Kidney epithelial cell (primary cell): ENCODE data around the gene RAB7A. TPM values are rescaled to one million over a fixed set of nuclear protein-coding genes. Genes with fewer than 3 reads are reported as not detected.
"Not testable (repeated sequence)": the region's sequence is repeated elsewhere in the genome, so short reads cannot be mapped to it uniquely, and the experiment has no call there.

Experiments
- DNase-seq: peaks from one replicate; pipeline ENCODE4 v3.0.0-alpha.2; 2010; ENCODE audit warnings: low read depth
- H3K27me3 ChIP-seq: 2 replicates; pipeline ENCODE4 v1.6.0; 2011; ENCODE audit warnings: low read length; ENCODE audit not compliant: control insufficient read depth, insufficient read depth
- H3K36me3 ChIP-seq: 2 replicates; pipeline ENCODE4 v1.5.1; 2011; ENCODE audit warnings: low read length; ENCODE audit not compliant: control insufficient read depth, insufficient read depth
- H3K4me3 ChIP-seq: 2 replicates; pipeline ENCODE4 v1.5.1; 2011; ENCODE audit warnings: low read depth, mild to moderate bottlenecking, control low read depth, low read length
- CTCF ChIP-seq: IDR thresholded peaks from 2 replicates; pipeline ENCODE4 v1.5.1; 2011; ENCODE audit warnings: mild to moderate bottlenecking, moderate library complexity, low read length, control low read depth, inconsistent platforms; ENCODE audit not compliant: insufficient read depth, poor library complexity, severe bottlenecking
- total RNA-seq: library from RNA; depleted of rRNA; stranded (reverse); fragments of >200 nt; gene quantifications from 2 replicates; pipeline ENCODE4 v1.2.3, GENCODE V29; 2015

The RAB7A gene
- total RNA-seq, 1 donor from 2014 or later, result 114 TPM

GRCh38 chr3:128742821-128743594 lies 17.0 kb downstream of the RAB7A start:
- Histone ChIP-seq H3K4me3 (no peak overlapping the region), H3K27me3 (no peaks in the 10 kb centered on the region), H3K36me3 (no peaks in the 10 kb centered on the region)
- no peak for DNase-seq
- TF ChIP-seq CTCF, result no peak

- H3K4me3 ChIP-seq, result no peak overlapping the region
- no peaks in the 10 kb centered on the region for H3K27me3 ChIP-seq
- no peaks in the 10 kb centered on the region for H3K36me3 ChIP-seq
- TF ChIP-seq CTCF, result peak; percentile 1
- no peak for DNase-seq
These were observed 19.8 kb downstream of the RAB7A start for GRCh38 chr3:128745742-128746141.

- TF ChIP-seq CTCF, result no peak
- no peaks in the 10 kb centered on the region for H3K36me3 ChIP-seq
- H3K27me3 ChIP-seq, result no peaks in the 10 kb centered on the region
- DNase-seq, result no peak
- H3K4me3 ChIP-seq, result no peak overlapping the region
These were observed 20.9 kb downstream of the RAB7A start for GRCh38 chr3:128746881-128747280.

GRCh38 chr3:128748557-128748956 lies 22.6 kb downstream of the RAB7A start:
- Histone ChIP-seq H3K36me3 (no peaks in the 10 kb centered on the region), H3K4me3 (no peak overlapping the region), H3K27me3 (no peaks in the 10 kb centered on the region)
- no peak for TF ChIP-seq CTCF
- no peak for DNase-seq

GRCh38 chr3:128749035-128749434 lies 23.1 kb downstream of the RAB7A start:
- Histone ChIP-seq H3K4me3 (no peak overlapping the region), H3K36me3 (no peaks in the 10 kb centered on the region), H3K27me3 (no peaks in the 10 kb centered on the region)
- no peak for DNase-seq
- no peak for TF ChIP-seq CTCF

- not testable (repeated sequence) for H3K27me3 ChIP-seq, H3K4me3 ChIP-seq, DNase-seq, H3K36me3 ChIP-seq
These were observed 23.6 kb downstream of the RAB7A start for GRCh38 chr3:128749561-128749960.
